HEK293 (cell line): ENCODE data around the gene PLOD3.
A peak's percentile ranks its signal among the peaks of the same experiment; 100 is the strongest.

Experiments used
- CTCF ChIA-PET: fragments of 350-600 bp; formaldehyde crosslinking; extraction: SDS; loops from one replicate; lab custom pipeline; 2021; ENCODE audit warnings: antibody characterized with exemption; lab: Yijun Ruan, JAX
- POLR2A ChIA-PET: fragments of 300-600 bp; formaldehyde crosslinking; extraction: SDS; loops from one replicate; lab custom pipeline; 2020; ENCODE audit warnings: antibody characterized with exemption, inconsistent platforms; lab: Yijun Ruan, JAX
- H3K27ac ChIP-seq: fragments of 200-500 bp; sonication (Bioruptor generic); 2 replicates; pipeline ENCODE4 v1.5.1; 2014; ENCODE audit warnings: low read depth, low read length, control low read depth, inconsistent platforms; ENCODE audit errors: extremely low read depth
- H3K36me3 ChIP-seq, 2 experiments: fragments of 200-500 bp in 1 of 2; sonication (Bioruptor generic) in 1 of 2; 1 replicate in 1 of 2; 2 replicates in 1 of 2; pipeline ENCODE4 v1.5.1; 2014 to 2017; ENCODE audit warnings: inconsistent platforms in 2 of 2, low read length in 2 of 2; ENCODE audit not compliant: control insufficient read depth in 2 of 2, insufficient read depth in 1 of 2
- H3K4me1 ChIP-seq: fragments of 200-500 bp; sonication (Bioruptor generic); 2 replicates; pipeline ENCODE4 v1.5.1; 2014; ENCODE audit warnings: mild to moderate bottlenecking, low read length, inconsistent platforms; ENCODE audit not compliant: control insufficient read depth, insufficient read depth
- H3K4me3 ChIP-seq: 2 replicates; pipeline ENCODE4 v1.5.1; 2011; ENCODE audit warnings: low read depth, mild to moderate bottlenecking, control low read depth, low read length, moderate library complexity
- H3K9me3 ChIP-seq: fragments of 200-500 bp; sonication (Bioruptor generic); 2 replicates; pipeline ENCODE4 v1.5.1; 2014; ENCODE audit warnings: low read depth, low read length, inconsistent platforms; ENCODE audit not compliant: control insufficient read depth, insufficient read depth
- BCL11A ChIP-seq: fragments of 450-650 bp; formaldehyde crosslinking; IDR thresholded peaks from 2 replicates; pipeline ENCODE4 v1.5.1; 2016; ENCODE audit warnings: low read depth, missing biosample characterization, missing genetic modification characterization
- GFI1B ChIP-seq: fragments of 450-650 bp; formaldehyde crosslinking; IDR thresholded peaks from 2 replicates; pipeline ENCODE4 v1.5.1; 2016; ENCODE audit warnings: missing biosample characterization, missing genetic modification characterization
- GLIS1 ChIP-seq: fragments of 450-650 bp; formaldehyde crosslinking; IDR thresholded peaks from 2 replicates; pipeline ENCODE4 v1.5.1; 2016; ENCODE audit warnings: missing biosample characterization, missing genetic modification characterization
- GLIS2 ChIP-seq: fragments of 450-650 bp; formaldehyde crosslinking; IDR thresholded peaks from 2 replicates; pipeline ENCODE4 v1.5.1; 2016; ENCODE audit warnings: missing biosample characterization, missing genetic modification characterization
- KLF10 ChIP-seq: fragments of 450-650 bp; IDR thresholded peaks from 2 replicates; pipeline ENCODE4 v1.5.1; 2018; ENCODE audit warnings: missing biosample characterization, mild to moderate bottlenecking, missing genetic modification characterization
- KLF7 ChIP-seq: fragments of 450-650 bp; formaldehyde crosslinking; IDR thresholded peaks from 2 replicates; pipeline ENCODE4 v1.5.1; 2016; ENCODE audit warnings: missing biosample characterization, missing genetic modification characterization, borderline replicate concordance
- KLF9 ChIP-seq: fragments of 450-650 bp; formaldehyde crosslinking; IDR thresholded peaks from 2 replicates; pipeline ENCODE4 v1.5.1; 2016; ENCODE audit warnings: missing biosample characterization, missing genetic modification characterization, low read depth
- SP3 ChIP-seq: fragments of 450-650 bp; formaldehyde crosslinking; IDR thresholded peaks from 2 replicates; pipeline ENCODE4 v1.5.1; 2016; ENCODE audit warnings: missing biosample characterization, missing genetic modification characterization
- ZBTB20 ChIP-seq: fragments of 450-650 bp; formaldehyde crosslinking; IDR thresholded peaks from 2 replicates; pipeline ENCODE4 v1.5.1; 2016; ENCODE audit warnings: missing biosample characterization, missing genetic modification characterization
- ZBTB26 ChIP-seq: fragments of 450-650 bp; formaldehyde crosslinking; optimal IDR thresholded peaks from 2 replicates; pipeline ENCODE3; 2016; ENCODE audit warnings: missing biosample characterization, mild to moderate bottlenecking, missing genetic modification characterization
- ZFHX2 ChIP-seq: fragments of 450-650 bp; formaldehyde crosslinking; conservative IDR thresholded peaks from 2 replicates; pipeline ENCODE4 v1.5.1; 2016; ENCODE audit warnings: missing biosample characterization, missing genetic modification characterization
- ZNF2 ChIP-seq: fragments of 450-650 bp; formaldehyde crosslinking; IDR thresholded peaks from 2 replicates; pipeline ENCODE4 v1.5.1; 2016; ENCODE audit warnings: missing biosample characterization, missing genetic modification characterization
- ZNF391 ChIP-seq: fragments of 450-650 bp; formaldehyde crosslinking; IDR thresholded peaks from 2 replicates; pipeline ENCODE4 v1.5.1; 2016; ENCODE audit warnings: low read depth, missing biosample characterization, missing genetic modification characterization, borderline replicate concordance
- ZNF501 ChIP-seq: fragments of 450-650 bp; formaldehyde crosslinking; IDR thresholded peaks from 2 replicates; pipeline ENCODE4 v1.5.1; 2016; ENCODE audit warnings: missing biosample characterization, missing genetic modification characterization
- ZNF530 ChIP-seq: fragments of 450-650 bp; formaldehyde crosslinking; IDR thresholded peaks from 2 replicates; pipeline ENCODE4 v1.5.1; 2016; ENCODE audit warnings: low read depth, missing biosample characterization, missing genetic modification characterization
- ZNF571 ChIP-seq: fragments of 450-650 bp; formaldehyde crosslinking; IDR thresholded peaks from 2 replicates; pipeline ENCODE4 v1.5.0; 2017; ENCODE audit warnings: missing biosample characterization, missing genetic modification characterization
- ZNF600 ChIP-seq: fragments of 450-650 bp; formaldehyde crosslinking; IDR thresholded peaks from 2 replicates; pipeline ENCODE4 v1.5.1; 2016; ENCODE audit warnings: missing biosample characterization, missing genetic modification characterization
- ZNF654 ChIP-seq: fragments of 450-650 bp; formaldehyde crosslinking; IDR thresholded peaks from 2 replicates; pipeline ENCODE4 v1.5.1; 2016; ENCODE audit warnings: low read depth, missing biosample characterization, missing genetic modification characterization
- ZNF660 ChIP-seq: fragments of 450-650 bp; IDR thresholded peaks from 2 replicates; pipeline ENCODE4 v1.5.1; 2018; ENCODE audit warnings: missing biosample characterization, mild to moderate bottlenecking, missing genetic modification characterization
- TF ChIP-seq, protein P1 (sequence below): fragments of 450-650 bp; formaldehyde crosslinking; IDR thresholded peaks from 2 replicates; pipeline ENCODE4 v1.5.1; 2017; ENCODE audit warnings: missing biosample characterization, missing genetic modification characterization
- TF ChIP-seq, protein P2 (sequence below): fragments of 450-650 bp; formaldehyde crosslinking; IDR thresholded peaks from 2 replicates; pipeline ENCODE4 v1.5.1; 2017; ENCODE audit warnings: missing biosample characterization, missing genetic modification characterization
- TF ChIP-seq, protein P3 (sequence below): fragments of 450-650 bp; formaldehyde crosslinking; IDR thresholded peaks from 2 replicates; pipeline ENCODE4 v1.5.1; 2016; ENCODE audit warnings: missing biosample characterization, missing genetic modification characterization
- TF ChIP-seq, protein P4 (sequence below): fragments of 450-650 bp; formaldehyde crosslinking; IDR thresholded peaks from 2 replicates; pipeline ENCODE4 v1.5.1; 2016; ENCODE audit warnings: missing biosample characterization, missing genetic modification characterization
- TF ChIP-seq, protein P5 (sequence below): fragments of 450-650 bp; formaldehyde crosslinking; IDR thresholded peaks from 2 replicates; pipeline ENCODE4; 2016; ENCODE audit warnings: missing biosample characterization, missing genetic modification characterization

PLOD3 gene

DNA sequence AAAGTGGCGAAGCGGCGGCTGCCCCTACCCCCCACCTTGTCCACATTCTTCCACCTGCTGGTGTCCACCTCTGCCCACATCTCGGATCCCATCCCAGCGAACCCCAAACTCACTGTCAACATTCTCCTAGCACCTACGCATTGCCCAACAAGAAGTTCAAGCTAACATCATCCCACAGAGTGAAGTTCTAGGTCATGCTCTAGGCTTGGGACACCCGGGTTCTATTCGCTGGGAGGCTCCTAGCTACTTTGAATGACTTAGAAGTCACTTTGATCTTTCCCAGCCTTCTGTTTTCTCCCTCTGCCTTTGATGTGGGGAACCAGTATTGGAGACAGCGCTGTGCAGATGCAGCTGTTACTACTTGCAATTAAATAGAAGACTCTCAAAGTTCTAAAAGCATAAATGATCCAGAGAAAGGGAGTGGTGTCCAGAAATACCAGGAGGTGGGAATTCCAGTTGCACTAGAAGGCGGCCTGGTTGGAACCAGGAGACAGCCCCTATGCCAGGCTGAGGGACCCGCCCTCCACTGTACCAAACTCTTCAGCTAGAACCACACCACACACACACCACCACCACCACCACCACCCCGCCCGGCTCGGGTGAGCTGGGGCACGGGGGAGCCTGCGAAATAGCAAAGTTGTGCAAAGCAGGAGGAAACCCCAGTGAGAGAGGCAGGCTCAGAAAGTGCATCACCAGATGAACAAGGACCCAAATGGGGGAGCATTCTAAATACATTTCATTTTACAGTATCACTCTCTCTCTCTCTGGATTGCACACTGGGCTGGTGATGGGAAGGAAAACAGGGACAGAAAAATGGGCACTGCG lies 46.6 kb downstream of the PLOD3 start:
- CTCF ChIA-PET = interaction anchor here (0.6 to 2.7 kb wide), 16 partner anchors 8 to 1099 kb away, joined by 3 to 40 read pairs (median 4); no protein-coding TSS in a partner anchor
- H3K27ac ChIP-seq = no peak overlapping the region

GRCh38 chr7:101169838-101170551 lies 47.4 kb downstream of the PLOD3 start:
- Histone ChIP-seq H3K4me3 (no peak overlapping the region), H3K4me1 (peaks cover 17% of the 10 kb centered on the region), H3K36me3 (no peaks in the 10 kb centered on the region), H3K9me3 (no peaks in the 10 kb centered on the region), H3K27ac (no peak overlapping the region)
- POLR2A ChIA-PET = no interaction called here
- CTCF ChIA-PET = interaction anchor here (0.6 to 2.7 kb wide), 12 partner anchors 7 to 996 kb away, joined by 3 to 40 read pairs (median 4); no protein-coding TSS in a partner anchor
- TF ChIP-seq, protein P1, sequence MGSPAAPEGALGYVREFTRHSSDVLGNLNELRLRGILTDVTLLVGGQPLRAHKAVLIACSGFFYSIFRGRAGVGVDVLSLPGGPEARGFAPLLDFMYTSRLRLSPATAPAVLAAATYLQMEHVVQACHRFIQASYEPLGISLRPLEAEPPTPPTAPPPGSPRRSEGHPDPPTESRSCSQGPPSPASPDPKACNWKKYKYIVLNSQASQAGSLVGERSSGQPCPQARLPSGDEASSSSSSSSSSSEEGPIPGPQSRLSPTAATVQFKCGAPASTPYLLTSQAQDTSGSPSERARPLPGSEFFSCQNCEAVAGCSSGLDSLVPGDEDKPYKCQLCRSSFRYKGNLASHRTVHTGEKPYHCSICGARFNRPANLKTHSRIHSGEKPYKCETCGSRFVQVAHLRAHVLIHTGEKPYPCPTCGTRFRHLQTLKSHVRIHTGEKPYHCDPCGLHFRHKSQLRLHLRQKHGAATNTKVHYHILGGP = no peak
- no peak for TF ChIP-seq KLF7 (tag by site-specific recombination)
- peak; percentile 36; the same call in 1 of the 2 replicates for TF ChIP-seq GLIS1 (tag by site-specific recombination)
- TF ChIP-seq ZBTB20 (tag by site-specific recombination) = no peak
- peak; percentile 74 for TF ChIP-seq ZBTB26 (tag by site-specific recombination)
- TF ChIP-seq ZNF571 (tag by site-specific recombination) = no peak
- TF ChIP-seq ZNF2 (tag by site-specific recombination) = 0 out of 2 replicates have a peak, but pooled peaks have one; percentile 66
- TF ChIP-seq KLF9 = peak; percentile 31; the same call in 1 of the 2 replicates
- 0 out of 2 replicates have a peak, but pooled peaks have one; percentile 32 for TF ChIP-seq ZNF660 (tag by site-specific recombination)
- no peak for TF ChIP-seq GFI1B (tag by site-specific recombination)
- TF ChIP-seq ZNF391 (tag by site-specific recombination) = peak; percentile 72; the same call in 1 of the 2 replicates
- TF ChIP-seq, protein P2, sequence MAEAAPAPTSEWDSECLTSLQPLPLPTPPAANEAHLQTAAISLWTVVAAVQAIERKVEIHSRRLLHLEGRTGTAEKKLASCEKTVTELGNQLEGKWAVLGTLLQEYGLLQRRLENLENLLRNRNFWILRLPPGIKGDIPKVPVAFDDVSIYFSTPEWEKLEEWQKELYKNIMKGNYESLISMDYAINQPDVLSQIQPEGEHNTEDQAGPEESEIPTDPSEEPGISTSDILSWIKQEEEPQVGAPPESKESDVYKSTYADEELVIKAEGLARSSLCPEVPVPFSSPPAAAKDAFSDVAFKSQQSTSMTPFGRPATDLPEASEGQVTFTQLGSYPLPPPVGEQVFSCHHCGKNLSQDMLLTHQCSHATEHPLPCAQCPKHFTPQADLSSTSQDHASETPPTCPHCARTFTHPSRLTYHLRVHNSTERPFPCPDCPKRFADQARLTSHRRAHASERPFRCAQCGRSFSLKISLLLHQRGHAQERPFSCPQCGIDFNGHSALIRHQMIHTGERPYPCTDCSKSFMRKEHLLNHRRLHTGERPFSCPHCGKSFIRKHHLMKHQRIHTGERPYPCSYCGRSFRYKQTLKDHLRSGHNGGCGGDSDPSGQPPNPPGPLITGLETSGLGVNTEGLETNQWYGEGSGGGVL (tag by site-specific recombination) = peak; percentile 56; the same call in 1 of the 2 replicates
- TF ChIP-seq ZNF654 (tag by site-specific recombination) = peak; percentile 51
- peak; percentile 32; the same call in 1 of the 2 replicates for TF ChIP-seq KLF10 (tag by site-specific recombination)
- TF ChIP-seq SP3 (tag by site-specific recombination) = peak; percentile 37; the same call in 1 of the 2 replicates
- TF ChIP-seq ZNF501 = 0 out of 2 replicates have a peak, but pooled peaks have one; percentile 60
- TF ChIP-seq, protein P3, sequence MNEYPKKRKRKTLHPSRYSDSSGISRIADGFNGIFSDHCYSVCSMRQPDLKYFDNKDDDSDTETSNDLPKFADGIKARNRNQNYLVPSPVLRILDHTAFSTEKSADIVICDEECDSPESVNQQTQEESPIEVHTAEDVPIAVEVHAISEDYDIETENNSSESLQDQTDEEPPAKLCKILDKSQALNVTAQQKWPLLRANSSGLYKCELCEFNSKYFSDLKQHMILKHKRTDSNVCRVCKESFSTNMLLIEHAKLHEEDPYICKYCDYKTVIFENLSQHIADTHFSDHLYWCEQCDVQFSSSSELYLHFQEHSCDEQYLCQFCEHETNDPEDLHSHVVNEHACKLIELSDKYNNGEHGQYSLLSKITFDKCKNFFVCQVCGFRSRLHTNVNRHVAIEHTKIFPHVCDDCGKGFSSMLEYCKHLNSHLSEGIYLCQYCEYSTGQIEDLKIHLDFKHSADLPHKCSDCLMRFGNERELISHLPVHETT (tag by site-specific recombination) = peak; percentile 13; the same call in 1 of the 2 replicates
- TF ChIP-seq, protein P4, sequence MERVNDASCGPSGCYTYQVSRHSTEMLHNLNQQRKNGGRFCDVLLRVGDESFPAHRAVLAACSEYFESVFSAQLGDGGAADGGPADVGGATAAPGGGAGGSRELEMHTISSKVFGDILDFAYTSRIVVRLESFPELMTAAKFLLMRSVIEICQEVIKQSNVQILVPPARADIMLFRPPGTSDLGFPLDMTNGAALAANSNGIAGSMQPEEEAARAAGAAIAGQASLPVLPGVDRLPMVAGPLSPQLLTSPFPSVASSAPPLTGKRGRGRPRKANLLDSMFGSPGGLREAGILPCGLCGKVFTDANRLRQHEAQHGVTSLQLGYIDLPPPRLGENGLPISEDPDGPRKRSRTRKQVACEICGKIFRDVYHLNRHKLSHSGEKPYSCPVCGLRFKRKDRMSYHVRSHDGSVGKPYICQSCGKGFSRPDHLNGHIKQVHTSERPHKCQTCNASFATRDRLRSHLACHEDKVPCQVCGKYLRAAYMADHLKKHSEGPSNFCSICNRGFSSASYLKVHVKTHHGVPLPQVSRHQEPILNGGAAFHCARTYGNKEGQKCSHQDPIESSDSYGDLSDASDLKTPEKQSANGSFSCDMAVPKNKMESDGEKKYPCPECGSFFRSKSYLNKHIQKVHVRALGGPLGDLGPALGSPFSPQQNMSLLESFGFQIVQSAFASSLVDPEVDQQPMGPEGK (tag by site-specific recombination) = peak; percentile 24; the same call in 1 of the 2 replicates
- peak; percentile 99 for TF ChIP-seq ZFHX2 (tag by site-specific recombination)
- TF ChIP-seq ZNF600 (tag by site-specific recombination) = peak; percentile 90

More for the DNA sequence above, 46.6 kb downstream of the PLOD3 start:
- no peaks in the 10 kb centered on the region for H3K9me3 ChIP-seq
- no peak overlapping the region for H3K4me3 ChIP-seq
- POLR2A ChIA-PET = no interaction called here
- peaks cover 15% of the 10 kb centered on the region for H3K4me1 ChIP-seq
- no peaks in the 10 kb centered on the region for H3K36me3 ChIP-seq
- TF ChIP-seq, protein P5, sequence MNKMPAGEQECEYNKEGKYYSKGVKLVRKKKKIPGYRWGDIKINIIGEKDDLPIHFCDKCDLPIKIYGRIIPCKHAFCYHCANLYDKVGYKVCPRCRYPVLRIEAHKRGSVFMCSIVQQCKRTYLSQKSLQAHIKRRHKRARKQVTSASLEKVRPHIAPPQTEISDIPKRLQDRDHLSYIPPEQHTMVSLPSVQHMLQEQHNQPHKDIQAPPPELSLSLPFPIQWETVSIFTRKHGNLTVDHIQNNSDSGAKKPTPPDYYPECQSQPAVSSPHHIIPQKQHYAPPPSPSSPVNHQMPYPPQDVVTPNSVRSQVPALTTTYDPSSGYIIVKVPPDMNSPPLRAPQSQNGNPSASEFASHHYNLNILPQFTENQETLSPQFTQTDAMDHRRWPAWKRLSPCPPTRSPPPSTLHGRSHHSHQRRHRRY (tag by site-specific recombination) = no peak
- TF ChIP-seq GLIS2 (peak; percentile 13; the same call in 1 of the 2 replicates), ZNF530 (no peak), BCL11A (tag by site-specific recombination) (no peak)
